8988T (cell line): ENCODE results near the gene CD248.

Experiments
- DNase-seq: peaks from one replicate; pipeline ENCODE4 v3.0.0; 2011

CD248 gene

GRCh38 chr11:66268952-66269905 lies 47.6 kb downstream of the CD248 start:
- DNase-seq = peak; percentile 75

DNA sequence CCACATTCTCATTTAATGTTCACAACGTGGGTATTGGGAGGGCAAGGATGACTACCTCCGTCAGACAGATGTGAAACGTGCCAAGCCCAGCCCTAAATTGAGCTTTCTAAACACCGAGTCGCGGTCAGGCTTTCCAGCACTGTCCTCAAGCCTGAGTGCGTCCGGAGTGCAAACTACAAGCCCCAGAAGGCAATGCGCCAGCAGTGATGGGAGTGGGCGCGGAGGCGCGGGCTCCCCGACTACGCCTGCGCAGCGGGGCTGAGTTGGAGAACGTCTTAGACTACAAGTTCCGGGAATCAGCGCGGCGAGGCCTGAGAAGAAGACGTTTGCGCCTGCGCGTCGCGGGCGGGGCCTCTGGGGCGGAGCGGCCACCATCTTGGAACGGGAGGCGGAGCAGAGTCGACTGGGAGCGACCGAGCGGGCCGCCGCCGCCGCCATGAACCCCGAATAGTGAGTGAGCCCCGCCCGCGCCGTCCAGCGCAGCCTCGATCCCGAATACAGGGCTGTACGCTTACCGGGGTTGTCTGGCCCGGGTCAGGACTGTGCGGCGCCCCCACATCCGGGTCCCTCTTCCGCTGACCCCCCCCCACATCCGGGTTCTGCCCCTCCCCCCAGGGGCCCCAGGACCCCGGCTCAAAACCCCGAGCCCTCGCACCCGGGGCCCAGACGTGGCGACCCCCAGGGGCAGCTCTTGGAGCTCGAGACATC lies 48.4 kb downstream of the CD248 start, which contains the start of gene RAB1B:
RAB1B (plus strand) TSS at position 396 of the 708 bp plus-strand sequence; CDS start at position 437, 41 bp downstream.
- peak; percentile 99 for DNase-seq

DNA sequence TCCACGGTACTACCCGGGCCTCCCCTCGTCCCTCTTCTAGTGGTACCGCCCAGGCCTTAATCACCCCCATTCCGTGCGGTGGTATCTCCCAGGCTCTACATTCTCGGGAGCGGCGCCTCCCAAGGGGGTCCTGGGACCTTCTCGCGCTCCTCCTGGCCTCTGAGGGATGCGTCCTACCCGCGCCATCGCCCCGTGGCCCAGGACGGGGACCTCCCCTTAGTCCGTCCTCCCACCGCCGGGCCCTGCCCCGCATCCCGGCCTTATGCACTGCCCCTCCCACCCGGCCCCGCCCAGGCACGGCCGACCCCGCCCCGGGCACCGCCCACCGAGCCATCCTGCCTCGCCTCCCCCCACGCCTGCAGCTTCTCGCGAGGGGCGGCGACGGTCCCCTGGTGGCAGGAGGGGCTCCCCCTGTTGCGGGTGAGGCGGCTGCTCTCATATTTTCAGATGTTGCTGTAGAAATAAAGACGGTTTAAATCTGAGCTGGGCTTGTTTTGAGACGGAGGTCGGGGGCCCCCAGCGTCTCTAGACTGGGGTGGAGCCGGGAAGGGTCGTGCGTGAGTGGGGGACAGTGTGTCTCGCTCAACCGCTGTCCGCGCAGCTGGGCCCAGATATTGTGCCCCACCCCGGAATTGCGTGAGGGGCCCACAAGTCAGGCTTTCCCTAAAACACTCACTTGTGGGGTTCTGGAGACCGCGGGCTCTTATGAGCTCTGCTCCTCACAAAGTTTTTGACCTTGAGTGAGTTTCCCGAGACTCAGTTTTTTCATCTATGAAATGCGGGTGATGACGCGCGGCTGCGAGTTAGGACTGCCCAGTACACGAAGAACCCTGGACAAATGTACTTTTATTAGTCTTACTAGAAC lies 49.2 kb downstream of the CD248 start:
- peak; percentile 94 for DNase-seq

DNA sequence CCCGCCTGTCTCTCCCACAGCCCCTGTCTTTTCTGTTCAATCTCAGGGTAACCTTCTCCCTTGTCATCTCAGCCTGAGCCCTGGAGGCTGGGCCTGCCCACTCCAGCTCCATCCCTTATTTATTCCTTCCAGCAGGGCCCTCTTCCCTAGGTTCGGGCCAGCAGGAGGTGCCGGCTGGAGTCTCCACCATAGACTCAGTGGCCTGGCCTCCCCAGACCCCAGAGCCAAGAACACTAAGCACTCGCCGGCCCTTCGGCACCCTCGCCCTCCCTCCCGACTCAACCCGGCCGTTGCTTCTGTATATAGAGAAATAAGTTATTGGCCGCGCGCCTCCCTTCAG lies 49.8 kb downstream of the CD248 start:
- DNase-seq = no peak

- no peak for DNase-seq
Measured at GRCh38 chr11:66266378-66267038, 50.3 kb downstream of the CD248 start.

DNA sequence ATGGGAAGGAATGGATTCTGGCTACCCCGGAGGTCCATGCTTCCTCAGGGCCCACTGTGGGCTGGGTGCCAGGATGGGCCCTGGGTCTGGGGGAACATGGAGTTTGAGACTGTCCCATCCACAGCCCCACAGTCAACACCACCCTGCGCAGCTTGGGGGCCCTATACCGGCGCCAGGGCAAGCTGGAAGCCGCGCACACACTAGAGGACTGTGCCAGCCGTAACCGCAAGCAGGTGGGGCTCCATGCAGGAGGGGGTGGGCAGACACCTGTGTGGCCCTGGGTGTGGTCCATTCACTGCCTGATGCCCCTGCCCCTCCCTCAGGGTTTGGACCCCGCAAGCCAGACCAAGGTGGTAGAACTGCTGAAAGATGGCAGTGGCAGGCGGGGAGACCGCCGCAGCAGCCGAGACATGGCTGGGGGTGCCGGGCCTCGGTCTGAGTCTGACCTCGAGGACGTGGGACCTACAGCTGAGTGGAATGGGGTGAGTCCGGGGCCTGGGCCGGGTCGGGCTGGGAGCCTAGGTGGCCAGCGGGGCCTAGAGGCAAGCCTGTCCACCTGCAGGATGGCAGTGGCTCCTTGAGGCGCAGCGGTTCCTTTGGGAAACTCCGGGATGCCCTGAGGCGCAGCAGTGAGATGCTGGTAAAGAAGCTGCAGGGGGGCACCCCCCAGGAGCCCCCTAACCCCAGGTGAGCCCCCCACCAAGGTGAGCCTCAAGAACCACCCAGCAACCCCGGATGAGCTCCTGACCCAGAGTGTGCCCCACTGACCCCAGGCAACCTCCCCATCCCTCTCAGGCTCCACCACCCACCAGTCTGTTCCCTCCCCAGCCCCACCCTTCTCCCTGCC lies 51.1 kb downstream of the CD248 start:
- DNase-seq = no peak

DNA sequence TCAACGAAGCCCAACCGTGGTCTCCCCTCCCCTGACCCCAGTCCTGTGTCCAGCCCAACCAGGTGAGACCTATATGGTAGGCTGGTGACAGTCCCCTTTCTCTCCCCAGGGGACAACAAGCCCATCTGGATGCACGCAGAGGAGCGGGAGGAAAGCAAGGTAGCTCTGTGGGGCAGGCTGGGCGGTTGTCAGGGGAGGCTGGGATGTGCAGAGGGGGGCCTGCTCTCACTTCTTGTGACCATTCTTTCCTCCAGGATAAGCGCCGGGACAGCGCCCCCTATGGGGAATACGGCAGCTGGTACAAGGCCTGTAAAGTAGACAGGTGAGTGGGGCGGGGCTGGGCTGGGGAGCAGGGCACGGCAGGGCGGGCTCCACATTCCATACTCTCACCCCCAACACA lies 51.9 kb downstream of the CD248 start:
- DNase-seq = no peak
